B cell (primary cell): ENCODE measurements around the gene BAHCC1. TPM values are rescaled to one million over a fixed set of nuclear protein-coding genes. Genes with fewer than 3 reads are reported as not detected.

ENCODE experiments used
- ATAC-seq: fragments of 200-7000 bp; cut with Tn5 transposase; one replicate; pipeline ENCODE4 v1.10.0; 2021; ENCODE audit warnings: low read depth, mild to moderate bottlenecking, moderate number of reproducible peaks, moderate library complexity
- CTCF ChIA-PET: fragments of 350-600 bp; sonication (Branson Sonifier 250); formaldehyde crosslinking; loops from one replicate; lab custom pipeline; 2021; ENCODE audit warnings: antibody characterized with exemption, inconsistent platforms; lab: Charles Lee
- POLR2A ChIA-PET: fragments of 350-600 bp; sonication (Branson Sonifier 250); formaldehyde crosslinking; loops from one replicate; lab custom pipeline; 2021; ENCODE audit warnings: antibody characterized with exemption; lab: Charles Lee
- DNase-seq: peaks from one replicate; pipeline ENCODE4 v3.0.0; 2013
- H2AFZ ChIP-seq: 2 replicates; pipeline ENCODE4 v1.6.1; 2012; ENCODE audit warnings: mild to moderate bottlenecking, low read depth, low read length; ENCODE audit not compliant: insufficient read depth, poor library complexity, severe bottlenecking
- H3K27ac ChIP-seq, 2 donors: 1 replicate in 1 of 2; 2 replicates in 1 of 2; pipeline ENCODE4 v1.5.1; 2012 to 2013; ENCODE audit warnings: low read length in 2 of 2, mild to moderate bottlenecking in 2 of 2, moderate library complexity in 1 of 2
- H3K27me3 ChIP-seq, 4 experiments: fragments of 200-600 bp in 1 of 4; sonication (generic) in 1 of 4; replicated peaks in 1 of 4; 1 replicate in 2 of 4; 2 replicates in 2 of 4; pipeline versions ENCODE4 v1.6.1 to v1.7.0; 2013 to 2016; ENCODE audit warnings: low read length in 3 of 4, mild to moderate bottlenecking in 2 of 4, mixed read lengths in 1 of 4, moderate library complexity in 1 of 4; ENCODE audit not compliant: insufficient read depth in 4 of 4, control insufficient read depth in 3 of 4; ENCODE audit errors: control extremely low read depth in 1 of 4
- H3K36me3 ChIP-seq, 2 experiments: replicated peaks in 1 of 2; 1 replicate in 1 of 2; 2 replicates in 1 of 2; pipeline versions ENCODE4 v1.6.1 to v1.7.1; 2013; ENCODE audit warnings: low read length in 1 of 2; ENCODE audit not compliant: insufficient read depth in 2 of 2, control insufficient read depth in 1 of 2; ENCODE audit errors: control extremely low read depth in 1 of 2, extremely low read depth in 1 of 2
- H3K4me1 ChIP-seq, 2 donors: fragments of 200-600 bp in 1 of 2; sonication (generic) in 1 of 2; 1 replicate in 1 of 2; 2 replicates in 1 of 2; pipeline versions ENCODE4 v1.5.1 to v1.6.1; 2013 to 2017; ENCODE audit warnings: low read length in 2 of 2; ENCODE audit not compliant: control insufficient read depth in 2 of 2, insufficient read depth in 2 of 2
- H3K4me2 ChIP-seq: replicated peaks from 2 replicates; pipeline ENCODE3; 2012; ENCODE audit warnings: mild to moderate bottlenecking, low read depth, low read length; ENCODE audit not compliant: poor library complexity, severe bottlenecking
- H3K4me3 ChIP-seq, 5 experiments: fragments of 200-600 bp in 1 of 5; sonication (generic) in 1 of 5; 1 replicate in 3 of 5; 2 replicates in 2 of 5; pipeline versions ENCODE4 v1.5.1 to v1.7.0; 2011 to 2016; ENCODE audit warnings: low read length in 4 of 5, mild to moderate bottlenecking in 4 of 5, low read depth in 2 of 5, control low read depth in 1 of 5, moderate library complexity in 1 of 5; ENCODE audit not compliant: insufficient read depth in 1 of 5; ENCODE audit errors: control extremely low read depth in 1 of 5, extremely low read depth in 1 of 5
- H3K79me2 ChIP-seq: fragments of 200-600 bp; sonication (generic); one replicate; pipeline ENCODE4 v1.6.0; 2016; ENCODE audit warnings: low read length; ENCODE audit not compliant: control insufficient read depth, insufficient read depth
- H3K9ac ChIP-seq: fragments of 200-600 bp; sonication (generic); 2 replicates; pipeline ENCODE4 v1.6.1; 2017; ENCODE audit warnings: mild to moderate bottlenecking, low read length, moderate library complexity
- H3K9me3 ChIP-seq, 3 donors: one replicate each; pipeline versions ENCODE4 v1.6.1 to v1.7.1; 2013; ENCODE audit warnings: low read length in 2 of 3; ENCODE audit not compliant: control insufficient read depth in 2 of 3, insufficient read depth in 1 of 3; ENCODE audit errors: control extremely low read depth in 1 of 3
- H4K20me1 ChIP-seq: 2 replicates; pipeline ENCODE4 v1.6.0; 2012; ENCODE audit warnings: mild to moderate bottlenecking, low read length; ENCODE audit not compliant: insufficient read depth, control insufficient read depth, poor library complexity, severe bottlenecking
- H3K27ac Mint-ChIP-seq: one replicate; pipeline ENCODE4 v1.8.0; 2021; ENCODE audit warnings: mixed read lengths
- H3K27me3 Mint-ChIP-seq: one replicate; pipeline ENCODE4 v1.8.0; 2021; ENCODE audit warnings: mixed read lengths
- H3K4me1 Mint-ChIP-seq: one replicate; pipeline ENCODE4 v1.8.0; 2021; ENCODE audit warnings: mixed read lengths
- H3K4me3 Mint-ChIP-seq: one replicate; pipeline ENCODE4 v1.8.0; 2021; ENCODE audit warnings: mixed read lengths
- H3K9me3 Mint-ChIP-seq: one replicate; pipeline ENCODE4 v1.8.0; 2022; ENCODE audit warnings: mixed read lengths; ENCODE audit not compliant: insufficient read depth
- EZH2 ChIP-seq: IDR thresholded peaks from 2 replicates; pipeline ENCODE4 v1.6.1; 2012; ENCODE audit warnings: borderline replicate concordance, low read depth, mild to moderate bottlenecking, moderate library complexity, low read length; ENCODE audit not compliant: insufficient read depth, poor library complexity, severe bottlenecking
- WGBS: methylation state at CpG from one replicate; pipeline ENCODE4 v1.1.5; 2013; ENCODE audit warnings: missing lambda C conversion rate; ENCODE audit not compliant: insufficient coverage; 5-methylcytosine and 5-hydroxymethylcytosine counted together
- intact Hi-C: fragments of 100-400 bp; cut with micrococcal nuclease; formaldehyde crosslinking; loops from one replicate; pipeline ENCODE4 v1.10.0; 2022
- polyA plus RNA-seq: library from polyadenylated mRNA; depleted of rRNA; stranded (reverse); fragments of >200 nt; gene quantifications from 2 replicates; pipeline ENCODE4 v1.2.3, GENCODE V29; 2012
- total RNA-seq, 2 donors: library from RNA; stranded (reverse); fragments of 120-200 nt in 1 of 2; gene quantifications; 1 replicate in 1 of 2; 2 replicates in 1 of 2; pipeline versions ENCODE4 v1.2.3 to v1.2.4, GENCODE V29; 2013 to 2022
- TF ChIP-seq, protein P1 (sequence below): fragments of 200-600 bp; IDR thresholded peaks from one replicate; pipeline ENCODE4 v1.8.0; 2022; ENCODE audit warnings: antibody characterized with exemption, mild to moderate bottlenecking

Gene BAHCC1
- total and polyA plus RNA-seq, 2 donors (not counting 1 experiment from before 2014, with no cell fraction given) = 0.12 to 0.48 TPM

DNA sequence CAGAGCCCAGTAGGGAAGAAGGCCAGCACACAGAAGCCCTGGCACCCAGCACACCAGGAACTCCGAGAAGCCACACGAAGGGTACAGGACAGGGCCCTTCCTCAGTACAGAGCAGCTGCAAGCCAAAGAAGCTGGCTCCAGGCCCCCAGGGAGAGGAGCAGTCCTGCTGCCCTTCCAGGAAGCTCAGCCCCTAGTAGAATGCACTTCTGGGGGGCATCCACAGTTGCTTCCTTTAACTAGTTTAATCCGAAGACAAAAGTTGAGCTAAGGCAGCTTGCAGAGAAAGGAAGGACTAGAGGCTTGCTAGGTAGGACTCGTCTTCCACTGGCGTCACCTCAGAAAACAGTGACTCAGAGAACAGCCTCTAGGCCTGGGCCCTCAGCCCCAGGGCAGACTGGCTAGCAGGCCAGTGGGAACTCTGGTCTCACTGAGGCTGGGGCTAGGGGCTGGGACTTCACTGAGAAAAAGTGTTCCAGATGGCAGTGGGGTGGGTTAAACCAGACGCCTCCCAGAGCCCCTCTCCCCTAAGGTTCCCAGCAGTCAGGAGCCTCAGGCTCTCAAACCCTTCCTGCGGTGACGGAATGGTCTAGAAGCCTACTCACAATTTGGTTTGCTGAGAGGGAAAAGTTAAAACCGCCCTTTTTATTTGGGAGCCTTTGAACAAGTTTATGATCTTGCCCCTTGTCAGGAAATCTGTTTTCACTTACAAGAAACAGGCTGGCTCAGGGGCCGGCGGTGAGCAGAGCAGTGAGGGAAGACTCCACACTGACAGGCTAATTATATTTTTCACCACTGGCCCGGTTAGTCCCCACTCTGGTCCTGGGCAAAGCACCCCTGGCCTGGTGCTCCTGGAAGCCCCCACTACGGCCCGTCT, 75.9 kb downstream of the BAHCC1 start:
- no peaks in the 10 kb centered on the region for H3K4me1 Mint-ChIP-seq
- CTCF ChIA-PET = no interaction called here
- intact Hi-C loops = no loop called here

More for the DNA sequence above, 75.9 kb downstream of the BAHCC1 start:
- Histone ChIP-seq H4K20me1 (no peaks in the 10 kb centered on the region), H3K4me1 (no peaks in the 10 kb centered on the region), H3K4me3 (no peak overlapping the region), H3K9ac (no peak overlapping the region), H3K27me3 (no peaks in the 10 kb centered on the region), H3K4me2 (no peak overlapping the region), H2AFZ (no peak overlapping the region), H3K9me3 (peaks cover 0 to 6% (median 0%) of the 10 kb centered on the region in 3 donors), H3K79me2 (no peaks in the 10 kb centered on the region), H3K36me3 (no peaks in the 10 kb centered on the region), H3K27ac (no peak overlapping the region)
- H3K4me3 Mint-ChIP-seq = no peak overlapping the region
- POLR2A ChIA-PET = no interaction called here
- TF ChIP-seq, protein P1, sequence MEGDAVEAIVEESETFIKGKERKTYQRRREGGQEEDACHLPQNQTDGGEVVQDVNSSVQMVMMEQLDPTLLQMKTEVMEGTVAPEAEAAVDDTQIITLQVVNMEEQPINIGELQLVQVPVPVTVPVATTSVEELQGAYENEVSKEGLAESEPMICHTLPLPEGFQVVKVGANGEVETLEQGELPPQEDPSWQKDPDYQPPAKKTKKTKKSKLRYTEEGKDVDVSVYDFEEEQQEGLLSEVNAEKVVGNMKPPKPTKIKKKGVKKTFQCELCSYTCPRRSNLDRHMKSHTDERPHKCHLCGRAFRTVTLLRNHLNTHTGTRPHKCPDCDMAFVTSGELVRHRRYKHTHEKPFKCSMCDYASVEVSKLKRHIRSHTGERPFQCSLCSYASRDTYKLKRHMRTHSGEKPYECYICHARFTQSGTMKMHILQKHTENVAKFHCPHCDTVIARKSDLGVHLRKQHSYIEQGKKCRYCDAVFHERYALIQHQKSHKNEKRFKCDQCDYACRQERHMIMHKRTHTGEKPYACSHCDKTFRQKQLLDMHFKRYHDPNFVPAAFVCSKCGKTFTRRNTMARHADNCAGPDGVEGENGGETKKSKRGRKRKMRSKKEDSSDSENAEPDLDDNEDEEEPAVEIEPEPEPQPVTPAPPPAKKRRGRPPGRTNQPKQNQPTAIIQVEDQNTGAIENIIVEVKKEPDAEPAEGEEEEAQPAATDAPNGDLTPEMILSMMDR = no peak
- TF ChIP-seq EZH2 = no peak
- H3K27me3 Mint-ChIP-seq = no peaks in the 10 kb centered on the region
- DNase-seq (no peak), ATAC-seq (no peak)
- no peaks in the 10 kb centered on the region for H3K9me3 Mint-ChIP-seq
- no peak overlapping the region for H3K27ac Mint-ChIP-seq
- WGBS = 81% methylated on average over 13 of the region's 14 CpGs
